ENCODE measurements around the gene INTS4. TPM values are rescaled to one million over a fixed set of nuclear protein-coding genes. Genes with fewer than 3 reads are reported as not detected.
"Not testable (repeated sequence)": the region's sequence is repeated elsewhere in the genome, so short reads cannot be mapped to it uniquely, and the experiment has no call there.

INTS4 gene
- polyA plus RNA-seq, 1 experiment: 18.9 TPM

GRCh38 chr11:77851503-77851902, 143.0 kb downstream of the INTS4 start:
- Histone ChIP-seq H3K36me3 (ENCODE audit: control insufficient read depth, insufficient read depth, low read length) (peaks cover 4% of the 10 kb centered on the region), H3K27me3 (ENCODE audit: control insufficient read depth, insufficient read depth, low read length) (no peaks in the 10 kb centered on the region), H3K4me3 (ENCODE audit: low read depth, low read length) (no peak overlapping the region)
- DNase-seq (ENCODE audit: low read depth): no peak
- no peak for TF ChIP-seq CTCF (IDR thresholded peaks at IDR 0.05; ENCODE audit: insufficient read depth, low read depth, low read length)
- CTCF ChIA-PET: interaction anchor here (0.9 kb wide), 1 partner anchor 9 kb away, joined by 3 read pairs; no protein-coding TSS in a partner anchor
- POLR2A ChIA-PET: no interaction called here

- H3K36me3 ChIP-seq (ENCODE audit: control insufficient read depth, insufficient read depth, low read length); CTCF ChIA-PET: not testable (repeated sequence)
Measured at GRCh38 chr11:77843700-77844099, 150.8 kb downstream of the INTS4 start.

GRCh38 chr11:77842441-77843121, 151.9 kb downstream of the INTS4 start:
- TF ChIP-seq CTCF (IDR thresholded peaks at IDR 0.05; ENCODE audit: insufficient read depth, low read depth, low read length): no peak
- H3K4me3 ChIP-seq (ENCODE audit: low read depth, low read length): no peak overlapping the region
- no peak for DNase-seq (ENCODE audit: low read depth)
- CTCF ChIA-PET: no interaction called here
- POLR2A ChIA-PET: no interaction called here
- H3K36me3 ChIP-seq (ENCODE audit: control insufficient read depth, insufficient read depth, low read length): peaks cover 1% of the 10 kb centered on the region; the same call in 1 of the 2 replicates
- no peaks in the 10 kb centered on the region for H3K27me3 ChIP-seq (ENCODE audit: control insufficient read depth, insufficient read depth, low read length)

More at GRCh38 chr11:77843700-77844099, 150.8 kb downstream of the INTS4 start:
- DNase-seq (ENCODE audit: low read depth); H3K27me3 ChIP-seq (ENCODE audit: control insufficient read depth, insufficient read depth, low read length); H3K4me3 ChIP-seq (ENCODE audit: low read depth, low read length); POLR2A ChIA-PET: not testable (repeated sequence)

- Histone ChIP-seq H3K4me3 (ENCODE audit: low read depth, low read length) (no peak overlapping the region), H3K36me3 (ENCODE audit: control insufficient read depth, insufficient read depth, low read length) (no peaks in the 10 kb centered on the region), H3K27me3 (ENCODE audit: control insufficient read depth, insufficient read depth, low read length) (no peaks in the 10 kb centered on the region)
- no peak for TF ChIP-seq CTCF (IDR thresholded peaks at IDR 0.05; ENCODE audit: insufficient read depth, low read depth, low read length)
- CTCF ChIA-PET: no interaction called here
- DNase-seq (ENCODE audit: low read depth): no peak
- POLR2A ChIA-PET: no interaction called here
Measured at GRCh38 chr11:77833302-77833701, 161.2 kb downstream of the INTS4 start.

- POLR2A ChIA-PET: no interaction called here
- no peak for DNase-seq (ENCODE audit: low read depth)
- Histone ChIP-seq H3K27me3 (ENCODE audit: control insufficient read depth, insufficient read depth, low read length) (no peaks in the 10 kb centered on the region), H3K4me3 (ENCODE audit: low read depth, low read length) (no peak overlapping the region), H3K36me3 (ENCODE audit: control insufficient read depth, insufficient read depth, low read length) (no peaks in the 10 kb centered on the region)
- CTCF ChIA-PET: no interaction called here
- TF ChIP-seq CTCF (IDR thresholded peaks at IDR 0.05; ENCODE audit: insufficient read depth, low read depth, low read length): no peak
Measured at GRCh38 chr11:77828926-77829325, 165.5 kb downstream of the INTS4 start.

Small RNAs within 50 kb of the gene (small RNA-seq; reads per million reads assigned to genes)
- not detected for gene AP002812.4 (ENCODE audit: insufficient read length, low read depth, low replicate concordance)

Other genes starting within 250 kb of the INTS4 start
- 6.0 and 12.0 TPM in 2 replicates for gene RSF1, start 173.9 kb downstream of the INTS4 start, polyA plus RNA-seq (2011; rRNA removed)
- 33.0 and 46.9 TPM in 2 replicates for gene AAMDC, start 173.5 kb downstream of the INTS4 start, polyA plus RNA-seq (2011; rRNA removed)
- 1.8 and 2.1 TPM in 2 replicates for gene KCTD14, start 28.6 kb upstream of the INTS4 start, polyA plus RNA-seq (2011; rRNA removed)
- not detected in 2 replicates for gene THRSP, start 69.2 kb upstream of the INTS4 start, polyA plus RNA-seq (2011; rRNA removed)
- 145 and 150 TPM in 2 replicates for gene NDUFC2, start 85.2 kb upstream of the INTS4 start, polyA plus RNA-seq (2011; rRNA removed)
- gene ALG8, start 145.0 kb upstream of the INTS4 start, polyA plus RNA-seq (2011; rRNA removed): 33.9 and 69.3 TPM in 2 replicates
- 11.8 and 16.3 TPM in 2 replicates for gene KCTD21, start 194.0 kb upstream of the INTS4 start, polyA plus RNA-seq (2011; rRNA removed)
- gene USP35, start 194.3 kb upstream of the INTS4 start, polyA plus RNA-seq (2011; rRNA removed): 4.2 and 6.3 TPM in 2 replicates

Measured in BJ (cell line).